Neural cell (in vitro differentiated cells): Measurements from ENCODE around the gene FGF9. TPM values are rescaled to one million over a fixed set of nuclear protein-coding genes. Genes with fewer than 3 reads are reported as not detected.

ENCODE experiments used
- H2AFZ ChIP-seq: fragments of 200-600, 300-800 bp; sonication (generic), shearing (Covaris generic); 2 replicates; pipeline ENCODE4 v1.6.0; 2014; ENCODE audit warnings: low read depth, mild to moderate bottlenecking, antibody characterized with exemption, low read length, moderate library complexity
- H3F3A ChIP-seq: fragments of 200-600 bp; shearing (Covaris generic); 2 replicates; pipeline ENCODE4 v1.6.1; 2016; ENCODE audit warnings: mild to moderate bottlenecking, moderate library complexity, mixed read lengths, antibody characterized with exemption, low read length; ENCODE audit not compliant: insufficient read depth, poor library complexity, severe bottlenecking
- H3K27ac ChIP-seq: fragments of 200-600, 300-800 bp; sonication (generic), shearing (Covaris generic); 2 replicates; pipeline ENCODE4 v1.5.1; 2014; ENCODE audit warnings: mild to moderate bottlenecking, low read length, moderate library complexity
- H3K27me3 ChIP-seq: fragments of 300-800, 200-600 bp; sonication (generic), shearing (Covaris generic); 2 replicates; pipeline ENCODE4 v1.6.0; 2014; ENCODE audit warnings: mild to moderate bottlenecking, low read depth, low read length, moderate library complexity; ENCODE audit not compliant: insufficient read depth
- H3K36me3 ChIP-seq: fragments of 300-800, 200-600 bp; sonication (generic), shearing (Covaris generic); 2 replicates; pipeline ENCODE4 v1.5.1; 2014; ENCODE audit warnings: mild to moderate bottlenecking, antibody characterized with exemption, low read length, moderate library complexity; ENCODE audit not compliant: insufficient read depth
- H3K4me2 ChIP-seq: fragments of 300-800, 200-600 bp; sonication (generic), shearing (Covaris generic); 2 replicates; pipeline ENCODE4 v1.6.0; 2014; ENCODE audit warnings: mild to moderate bottlenecking, low read length
- H3K4me3 ChIP-seq: fragments of 300-800, 200-600 bp; sonication (generic), shearing (Covaris generic); 2 replicates; pipeline ENCODE4 v1.5.1; 2014; ENCODE audit warnings: mild to moderate bottlenecking, low read length, moderate library complexity
- H3K79me2 ChIP-seq: fragments of 200-600 bp; shearing (Covaris generic); replicated peaks from 2 replicates; pipeline ENCODE4 v1.6.0; 2014; ENCODE audit warnings: mild to moderate bottlenecking, low read length, moderate library complexity; ENCODE audit not compliant: insufficient read depth
- H3K9ac ChIP-seq: fragments of 300-800, 200-600 bp; sonication (generic), shearing (Covaris generic); 2 replicates; pipeline ENCODE4 v1.6.1; 2016; ENCODE audit warnings: mild to moderate bottlenecking, low read length, mixed read lengths
- H3K9me2 ChIP-seq: fragments of 200-600 bp; shearing (Covaris generic); 2 replicates; pipeline ENCODE4 v1.6.1; 2016; ENCODE audit warnings: mild to moderate bottlenecking, low read length, mixed read lengths; ENCODE audit not compliant: insufficient read depth
- H3K9me3 ChIP-seq: fragments of 200-600, 300-800 bp; sonication (generic), shearing (Covaris generic); 2 replicates; pipeline ENCODE4 v1.6.1; 2016; ENCODE audit warnings: mild to moderate bottlenecking, mixed run types, low read length, moderate library complexity, mixed read lengths
- H4K20me1 ChIP-seq: fragments of 200-600 bp; shearing (Covaris generic); 2 replicates; pipeline ENCODE4 v1.6.1; 2016; ENCODE audit warnings: mild to moderate bottlenecking, mixed run types; ENCODE audit not compliant: insufficient read depth
- EP300 ChIP-seq: fragments of 450-650 bp; conservative IDR thresholded peaks from 2 replicates; pipeline ENCODE4 v1.6.1; 2014; ENCODE audit warnings: antibody characterized with exemption, mild to moderate bottlenecking, moderate library complexity; ENCODE audit not compliant: poor library complexity, severe bottlenecking
- EZH2 ChIP-seq: fragments of 200-600, 300-800 bp; shearing (Covaris generic), sonication (generic); IDR thresholded peaks from 2 replicates; pipeline ENCODE4 v1.6.1; 2014; ENCODE audit warnings: antibody characterized with exemption, low read length, borderline replicate concordance, mild to moderate bottlenecking; ENCODE audit not compliant: insufficient read depth, poor library complexity, severe bottlenecking
- MXI1 ChIP-seq: fragments of 450-650 bp; conservative IDR thresholded peaks from 2 replicates; pipeline ENCODE4 v1.6.1; 2014; ENCODE audit warnings: antibody characterized with exemption, mild to moderate bottlenecking; ENCODE audit not compliant: poor library complexity, severe bottlenecking
- POLR2AphosphoS5 ChIP-seq: IDR thresholded peaks from 2 replicates; pipeline ENCODE4 v1.6.1; 2012
- RAD21 ChIP-seq: fragments of 450-650 bp; conservative IDR thresholded peaks from 2 replicates; pipeline ENCODE4 v1.6.1; 2014; ENCODE audit warnings: antibody characterized with exemption, mild to moderate bottlenecking, moderate library complexity
- SMC3 ChIP-seq: fragments of 450-650 bp; conservative IDR thresholded peaks from 2 replicates; pipeline ENCODE4 v1.6.1; 2014; ENCODE audit warnings: antibody characterized with exemption, mild to moderate bottlenecking, moderate library complexity; ENCODE audit not compliant: poor library complexity
- TAF1 ChIP-seq: IDR thresholded peaks from 2 replicates; pipeline ENCODE4 v1.6.1; 2012; ENCODE audit warnings: low read depth
- polyA plus RNA-seq: library from polyadenylated mRNA; depleted of rRNA; stranded (reverse); fragments of >200 nt; gene quantifications from 2 replicates; pipeline ENCODE4 v1.2.3, GENCODE V29; 2014
- TF ChIP-seq, protein P1 (sequence below): IDR thresholded peaks from 2 replicates; pipeline ENCODE4 v1.6.1; 2012; ENCODE audit warnings: borderline replicate concordance
- TF ChIP-seq, protein P2 (sequence below): fragments of 450-650 bp; IDR thresholded peaks from 2 replicates; pipeline ENCODE4 v1.5.1; 2014; ENCODE audit warnings: antibody characterized with exemption, mild to moderate bottlenecking, moderate library complexity; ENCODE audit not compliant: poor library complexity, severe bottlenecking

FGF9 gene
- polyA plus RNA-seq, 1 donor from 2014 or later, result 29.4 TPM

DNA sequence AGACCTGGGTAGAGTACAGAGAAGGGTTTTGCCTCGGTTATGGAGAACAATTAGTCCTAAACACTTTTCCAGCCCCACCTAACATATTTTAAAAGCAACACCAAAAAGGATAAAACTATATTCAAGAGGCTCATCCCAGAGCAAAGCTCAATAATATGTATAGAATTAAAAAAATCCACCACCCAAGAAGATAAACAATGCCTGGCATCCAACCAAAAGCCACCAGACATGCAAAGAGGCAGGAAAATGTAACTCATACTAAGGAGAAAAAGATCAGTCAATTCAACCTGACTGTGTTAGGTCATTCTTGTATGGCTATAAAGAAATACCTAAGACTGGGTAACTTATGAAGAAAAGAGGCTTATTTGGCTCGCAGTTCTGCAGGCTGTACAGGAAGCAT, 39.3 kb downstream of the FGF9 start:
- H3K9me3 ChIP-seq, result no peaks in the 10 kb centered on the region
- H3K36me3 ChIP-seq, result no peaks in the 10 kb centered on the region
- H2AFZ ChIP-seq, result no peak overlapping the region
- no peaks in the 10 kb centered on the region for H3K27me3 ChIP-seq
- H3K4me2 ChIP-seq, result no peak overlapping the region
- no peaks in the 10 kb centered on the region for H3K79me2 ChIP-seq
- no peaks in the 10 kb centered on the region for H4K20me1 ChIP-seq
- H3F3A ChIP-seq, result no peaks in the 10 kb centered on the region
- TF ChIP-seq, protein P1, sequence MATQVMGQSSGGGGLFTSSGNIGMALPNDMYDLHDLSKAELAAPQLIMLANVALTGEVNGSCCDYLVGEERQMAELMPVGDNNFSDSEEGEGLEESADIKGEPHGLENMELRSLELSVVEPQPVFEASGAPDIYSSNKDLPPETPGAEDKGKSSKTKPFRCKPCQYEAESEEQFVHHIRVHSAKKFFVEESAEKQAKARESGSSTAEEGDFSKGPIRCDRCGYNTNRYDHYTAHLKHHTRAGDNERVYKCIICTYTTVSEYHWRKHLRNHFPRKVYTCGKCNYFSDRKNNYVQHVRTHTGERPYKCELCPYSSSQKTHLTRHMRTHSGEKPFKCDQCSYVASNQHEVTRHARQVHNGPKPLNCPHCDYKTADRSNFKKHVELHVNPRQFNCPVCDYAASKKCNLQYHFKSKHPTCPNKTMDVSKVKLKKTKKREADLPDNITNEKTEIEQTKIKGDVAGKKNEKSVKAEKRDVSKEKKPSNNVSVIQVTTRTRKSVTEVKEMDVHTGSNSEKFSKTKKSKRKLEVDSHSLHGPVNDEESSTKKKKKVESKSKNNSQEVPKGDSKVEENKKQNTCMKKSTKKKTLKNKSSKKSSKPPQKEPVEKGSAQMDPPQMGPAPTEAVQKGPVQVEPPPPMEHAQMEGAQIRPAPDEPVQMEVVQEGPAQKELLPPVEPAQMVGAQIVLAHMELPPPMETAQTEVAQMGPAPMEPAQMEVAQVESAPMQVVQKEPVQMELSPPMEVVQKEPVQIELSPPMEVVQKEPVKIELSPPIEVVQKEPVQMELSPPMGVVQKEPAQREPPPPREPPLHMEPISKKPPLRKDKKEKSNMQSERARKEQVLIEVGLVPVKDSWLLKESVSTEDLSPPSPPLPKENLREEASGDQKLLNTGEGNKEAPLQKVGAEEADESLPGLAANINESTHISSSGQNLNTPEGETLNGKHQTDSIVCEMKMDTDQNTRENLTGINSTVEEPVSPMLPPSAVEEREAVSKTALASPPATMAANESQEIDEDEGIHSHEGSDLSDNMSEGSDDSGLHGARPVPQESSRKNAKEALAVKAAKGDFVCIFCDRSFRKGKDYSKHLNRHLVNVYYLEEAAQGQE, result no peak
- TF ChIP-seq SMC3 (no peak), EP300 (no peak), MXI1 (no peak), TAF1 (no peak), EZH2 (no peak), RAD21 (no peak), POLR2AphosphoS5 (no peak)
- TF ChIP-seq, protein P2, sequence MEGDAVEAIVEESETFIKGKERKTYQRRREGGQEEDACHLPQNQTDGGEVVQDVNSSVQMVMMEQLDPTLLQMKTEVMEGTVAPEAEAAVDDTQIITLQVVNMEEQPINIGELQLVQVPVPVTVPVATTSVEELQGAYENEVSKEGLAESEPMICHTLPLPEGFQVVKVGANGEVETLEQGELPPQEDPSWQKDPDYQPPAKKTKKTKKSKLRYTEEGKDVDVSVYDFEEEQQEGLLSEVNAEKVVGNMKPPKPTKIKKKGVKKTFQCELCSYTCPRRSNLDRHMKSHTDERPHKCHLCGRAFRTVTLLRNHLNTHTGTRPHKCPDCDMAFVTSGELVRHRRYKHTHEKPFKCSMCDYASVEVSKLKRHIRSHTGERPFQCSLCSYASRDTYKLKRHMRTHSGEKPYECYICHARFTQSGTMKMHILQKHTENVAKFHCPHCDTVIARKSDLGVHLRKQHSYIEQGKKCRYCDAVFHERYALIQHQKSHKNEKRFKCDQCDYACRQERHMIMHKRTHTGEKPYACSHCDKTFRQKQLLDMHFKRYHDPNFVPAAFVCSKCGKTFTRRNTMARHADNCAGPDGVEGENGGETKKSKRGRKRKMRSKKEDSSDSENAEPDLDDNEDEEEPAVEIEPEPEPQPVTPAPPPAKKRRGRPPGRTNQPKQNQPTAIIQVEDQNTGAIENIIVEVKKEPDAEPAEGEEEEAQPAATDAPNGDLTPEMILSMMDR, result no peak
- no peak overlapping the region for H3K4me3 ChIP-seq
- no peak overlapping the region for H3K27ac ChIP-seq
- H3K9ac ChIP-seq, result no peak overlapping the region
- no peaks in the 10 kb centered on the region for H3K9me2 ChIP-seq

DNA sequence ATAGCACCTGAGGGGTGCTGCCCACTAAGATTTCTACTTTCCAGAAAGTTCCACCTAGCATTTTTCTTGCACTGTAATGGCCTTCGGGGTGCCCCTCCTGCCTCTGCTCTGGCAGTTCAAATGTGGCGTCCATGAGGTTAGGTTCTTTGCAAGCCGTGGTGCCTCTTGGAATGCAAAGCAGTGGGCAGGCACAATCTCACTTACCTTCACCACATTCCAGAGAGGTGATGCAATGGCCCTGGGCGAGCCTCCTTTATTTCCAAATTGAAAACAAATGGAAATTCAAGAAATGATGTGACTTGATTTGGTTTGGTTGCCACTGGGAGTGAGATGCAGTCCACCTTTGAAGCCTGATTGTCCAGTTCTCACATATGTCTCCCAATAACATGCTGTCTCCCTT, 46.9 kb downstream of the FGF9 start:
- H3K4me3 ChIP-seq, result no peak overlapping the region
- no peak overlapping the region for H3K27ac ChIP-seq
- no peaks in the 10 kb centered on the region for H3K36me3 ChIP-seq
- TF ChIP-seq SMC3, result no peak
- TF ChIP-seq, protein P1, result no peak
- no peak for TF ChIP-seq RAD21
- TF ChIP-seq POLR2AphosphoS5, result no peak
- TF ChIP-seq, protein P2, result no peak
- no peak for TF ChIP-seq TAF1
- TF ChIP-seq EZH2, result no peak
- TF ChIP-seq EP300, result no peak
- TF ChIP-seq MXI1, result no peak
- no peaks in the 10 kb centered on the region for H3K79me2 ChIP-seq
- H2AFZ ChIP-seq, result no peak overlapping the region
- H3K9ac ChIP-seq, result no peak overlapping the region
- no peaks in the 10 kb centered on the region for H4K20me1 ChIP-seq
- no peaks in the 10 kb centered on the region for H3F3A ChIP-seq
- H3K9me3 ChIP-seq, result no peaks in the 10 kb centered on the region
- H3K4me2 ChIP-seq, result no peak overlapping the region
- H3K27me3 ChIP-seq, result no peaks in the 10 kb centered on the region
- H3K9me2 ChIP-seq, result no peaks in the 10 kb centered on the region
